Activated CD8-positive, alpha-beta memory T cell treated with anti-CD3 and anti-CD28 coated beads, Interleukin-2, amount 10 ng/mL, durations not matched to agents 7 days and 5 days (primary cell): ENCODE results near the gene SGSH. TPM values are rescaled to one million over a fixed set of nuclear protein-coding genes. Genes with fewer than 3 reads are reported as not detected.
"Not testable (repeated sequence)": the region's sequence is repeated elsewhere in the genome, so short reads cannot be mapped to it uniquely, and the experiment has no call there.

ENCODE experiments used
- ATAC-seq: fragments of 150-1000 bp; cut with Tn5 transposase; one replicate; pipeline ENCODE4 v1.10.0; 2021; ENCODE audit warnings: moderate library complexity
- CTCF ChIA-PET: fragments of 350-600 bp; sonication (Branson Sonifier 250); formaldehyde crosslinking; loops from one replicate; lab custom pipeline; 2021; ENCODE audit warnings: antibody characterized with exemption; lab: Charles Lee
- DNase-seq: peaks from one replicate; pipeline ENCODE4 v3.0.0-alpha.2; 2020
- H3K27ac Mint-ChIP-seq: one replicate; pipeline ENCODE4 v1.8.0; 2021; ENCODE audit warnings: mild to moderate bottlenecking, mixed read lengths
- H3K27me3 Mint-ChIP-seq: one replicate; pipeline ENCODE4 v1.8.0; 2021; ENCODE audit warnings: mixed read lengths
- H3K36me3 Mint-ChIP-seq: one replicate; pipeline ENCODE4 v1.8.0; 2021; ENCODE audit warnings: mild to moderate bottlenecking, mixed read lengths
- H3K4me1 Mint-ChIP-seq: one replicate; pipeline ENCODE4 v1.8.0; 2021; ENCODE audit warnings: mixed read lengths
- H3K4me3 Mint-ChIP-seq: one replicate; pipeline ENCODE4 v1.8.0; 2021; ENCODE audit warnings: mild to moderate bottlenecking, moderate library complexity, mixed read lengths
- H3K9me3 Mint-ChIP-seq: one replicate; pipeline ENCODE4 v1.8.0; 2022; ENCODE audit warnings: low read depth, mixed read lengths
- total RNA-seq, 2 experiments: library from RNA; stranded (reverse); gene quantifications; one replicate each; pipeline ENCODE4 v1.2.3, GENCODE V29; 2021

Gene SGSH
- total RNA-seq, 2 experiments from 2014 or later = 15.4 to 22.1 TPM

GRCh38 chr17:80261159-80261894 is 41.2 kb upstream of the SGSH start:
- Mint-ChIP-seq H3K9me3 (no peaks in the 10 kb centered on the region), H3K27ac (peak overlapping the region; percentile 91), H3K36me3 (peaks cover 29% of the 10 kb centered on the region), H3K27me3 (no peaks in the 10 kb centered on the region), H3K4me1 (peaks cover 59% of the 10 kb centered on the region), H3K4me3 (no peak overlapping the region)
- DNase-seq (peak; percentile 88), ATAC-seq (peak; percentile 12)
- CTCF ChIA-PET = interaction anchor here (1.0 to 1.6 kb wide), 3 partner anchors 9 to 422 kb away, joined by 3 read pairs; partner anchors contain the start of genes CBX4 and GAA

- Mint-ChIP-seq H3K9me3 (no peaks in the 10 kb centered on the region), H3K36me3 (peaks cover 26% of the 10 kb centered on the region), H3K4me3 (peak within 1 kb of the TSS; percentile 81), H3K4me1 (peaks cover 61% of the 10 kb centered on the region), H3K27me3 (no peaks in the 10 kb centered on the region), H3K27ac (peak within 1 kb of the TSS; percentile 95)
- CTCF ChIA-PET = no interaction called here
- ATAC-seq = peak; percentile 21
- DNase-seq = peak; percentile 77
Observed at GRCh38 chr17:80260791-80261158, 40.6 kb upstream of the SGSH start, which contains the start of gene RNF213. Gene RNF213 (plus strand): TSS chr17:80260852. CDS start chr17:80263682, 2,830 bp downstream.

- H3K4me1 Mint-ChIP-seq = peaks cover 64% of the 10 kb centered on the region
- H3K27ac Mint-ChIP-seq = peak overlapping the region; percentile 95
- DNase-seq (peak; percentile 83), ATAC-seq (peak; percentile 40)
- no peaks in the 10 kb centered on the region for H3K9me3 Mint-ChIP-seq
- H3K4me3 Mint-ChIP-seq = peak overlapping the region; percentile 81
- no peaks in the 10 kb centered on the region for H3K27me3 Mint-ChIP-seq
- CTCF ChIA-PET = interaction anchor here (0.9 to 1.3 kb wide), 2 partner anchors 157 to 158 kb away, joined by 3 read pairs; partner anchors contain the start of gene GAA
- H3K36me3 Mint-ChIP-seq = peaks cover 19% of the 10 kb centered on the region
Observed at GRCh38 chr17:80260069-80260535, 40.0 kb upstream of the SGSH start.

- peak overlapping the region; percentile 81 for H3K4me3 Mint-ChIP-seq
- CTCF ChIA-PET = interaction anchor here (0.9 to 1.3 kb wide), 2 partner anchors 156 to 158 kb away, joined by 3 read pairs; partner anchors contain the start of gene GAA
Observed at GRCh38 chr17:80259457-80260068, 39.4 kb upstream of the SGSH start.

GRCh38 chr17:80258296-80258695 is 38.2 kb upstream of the SGSH start:
- H3K9me3 Mint-ChIP-seq, H3K27me3 Mint-ChIP-seq, H3K36me3 Mint-ChIP-seq, DNase-seq, ATAC-seq: not testable (repeated sequence)
- H3K27ac Mint-ChIP-seq = peak overlapping the region; percentile 95
- CTCF ChIA-PET = interaction anchor here (0.9 to 1.4 kb wide), 3 partner anchors 62 to 156 kb away, joined by 4 read pairs; partner anchors contain the start of gene GAA
- peak overlapping the region; percentile 81 for H3K4me3 Mint-ChIP-seq
- H3K4me1 Mint-ChIP-seq = peaks cover 81% of the 10 kb centered on the region

More at GRCh38 chr17:80259457-80260068, 39.4 kb upstream of the SGSH start:
- no peak for ATAC-seq
- no peaks in the 10 kb centered on the region for H3K9me3 Mint-ChIP-seq
- peak overlapping the region; percentile 95 for H3K27ac Mint-ChIP-seq
- H3K4me1 Mint-ChIP-seq = peaks cover 69% of the 10 kb centered on the region
- peaks cover 15% of the 10 kb centered on the region for H3K36me3 Mint-ChIP-seq
- peak; percentile 50 for DNase-seq
- H3K27me3 Mint-ChIP-seq = no peaks in the 10 kb centered on the region

GRCh38 chr17:80257716-80258213 is 37.6 kb upstream of the SGSH start:
- H3K4me3 Mint-ChIP-seq = no peak overlapping the region
- H3K27me3 Mint-ChIP-seq = no peaks in the 10 kb centered on the region
- CTCF ChIA-PET = interaction anchor here (0.9 to 1.4 kb wide), 3 partner anchors 61 to 156 kb away, joined by 4 read pairs; partner anchors contain the start of gene GAA
- no peaks in the 10 kb centered on the region for H3K9me3 Mint-ChIP-seq
- DNase-seq = no peak
- ATAC-seq = no peak
- peaks cover 82% of the 10 kb centered on the region for H3K4me1 Mint-ChIP-seq
- H3K36me3 Mint-ChIP-seq = peaks cover 3% of the 10 kb centered on the region
- H3K27ac Mint-ChIP-seq = peak overlapping the region; percentile 95

GRCh38 chr17:80256034-80256350 is 35.9 kb upstream of the SGSH start:
- DNase-seq (no peak), ATAC-seq (no peak)
- no peaks in the 10 kb centered on the region for H3K27me3 Mint-ChIP-seq
- H3K27ac Mint-ChIP-seq = peak overlapping the region; percentile 98
- H3K36me3 Mint-ChIP-seq = peaks cover 1% of the 10 kb centered on the region
- CTCF ChIA-PET = interaction anchor here (1.0 to 5.7 kb wide), 4 partner anchors 9 to 154 kb away, joined by 3 to 50 read pairs (median 4); partner anchors contain the start of gene GAA
- no peaks in the 10 kb centered on the region for H3K9me3 Mint-ChIP-seq
- H3K4me1 Mint-ChIP-seq = peaks cover 79% of the 10 kb centered on the region
- no peak overlapping the region for H3K4me3 Mint-ChIP-seq

GRCh38 chr17:80254396-80255251 is 34.5 kb upstream of the SGSH start:
- Mint-ChIP-seq H3K4me1 (peaks cover 76% of the 10 kb centered on the region), H3K4me3 (peak overlapping the region; percentile 65), H3K27ac (peak overlapping the region; percentile 98), H3K27me3 (no peaks in the 10 kb centered on the region), H3K36me3 (peaks cover 1% of the 10 kb centered on the region), H3K9me3 (no peaks in the 10 kb centered on the region)
- DNase-seq (peak; percentile 90), ATAC-seq (peak; percentile 72)
- CTCF ChIA-PET = interaction anchor here (0.6 to 5.7 kb wide), 7 partner anchors 12 to 638 kb away, joined by 3 to 50 read pairs (median 3); partner anchors contain the start of gene GAA

GRCh38 chr17:80253631-80254395 is 33.7 kb upstream of the SGSH start:
- Mint-ChIP-seq H3K4me3 (no peak overlapping the region), H3K9me3 (no peaks in the 10 kb centered on the region)
- DNase-seq = no peak

GRCh38 chr17:80252871-80253270 is 32.7 kb upstream of the SGSH start:
- H3K4me1 Mint-ChIP-seq = peaks cover 58% of the 10 kb centered on the region
- peak; percentile 79 for ATAC-seq
- no peak overlapping the region for H3K4me3 Mint-ChIP-seq
- no peaks in the 10 kb centered on the region for H3K36me3 Mint-ChIP-seq
- peak; percentile 92 for DNase-seq
- H3K27me3 Mint-ChIP-seq = no peaks in the 10 kb centered on the region
- H3K9me3 Mint-ChIP-seq = no peaks in the 10 kb centered on the region
- peak overlapping the region; percentile 41 for H3K27ac Mint-ChIP-seq
- CTCF ChIA-PET = interaction anchor here (0.7 to 5.7 kb wide), 5 partner anchors 27 to 151 kb away, joined by 3 to 50 read pairs (median 5); partner anchors contain the start of gene GAA

More at GRCh38 chr17:80253631-80254395, 33.7 kb upstream of the SGSH start:
- H3K4me1 Mint-ChIP-seq = peaks cover 68% of the 10 kb centered on the region
- ATAC-seq = no peak
- H3K27ac Mint-ChIP-seq = peak overlapping the region; percentile 98
- CTCF ChIA-PET = interaction anchor here (0.7 to 5.7 kb wide), 4 partner anchors 27 to 152 kb away, joined by 3 to 50 read pairs (median 10); partner anchors contain the start of gene GAA
- no peaks in the 10 kb centered on the region for H3K36me3 Mint-ChIP-seq
- H3K27me3 Mint-ChIP-seq = no peaks in the 10 kb centered on the region

GRCh38 chr17:80251966-80252365 is 31.8 kb upstream of the SGSH start:
- peak overlapping the region; percentile 63 for H3K27ac Mint-ChIP-seq
- CTCF ChIA-PET = interaction anchor here (0.7 to 5.7 kb wide), 8 partner anchors 10 to 152 kb away, joined by 3 to 50 read pairs (median 4); partner anchors contain the start of gene GAA
- no peaks in the 10 kb centered on the region for H3K27me3 Mint-ChIP-seq

More at GRCh38 chr17:80251966-80252365, 31.8 kb upstream of the SGSH start:
- Mint-ChIP-seq H3K4me1 (peaks cover 52% of the 10 kb centered on the region), H3K4me3 (no peak overlapping the region), H3K9me3 (no peaks in the 10 kb centered on the region), H3K36me3 (no peaks in the 10 kb centered on the region)
- DNase-seq (no peak), ATAC-seq (no peak)
